Spleen (tissue), 11 donors: Measurements from ENCODE around the gene ANKRD11. TPM values are rescaled to one million over a fixed set of nuclear protein-coding genes. Genes with fewer than 3 reads are reported as not detected.

Experiments
- DNase-seq: peaks from one replicate; pipeline ENCODE4 v3.0.0-alpha.2; 2020
- H3K27ac ChIP-seq, 8 donors: fragments of 200-600 bp; sonication (generic) in 7 of 8; 1 replicate in 4 of 8; 2 replicates in 4 of 8; pipeline versions ENCODE4 v1.5.0 to v1.8.0; 2016 to 2021; ENCODE audit warnings: inconsistent platforms in 4 of 8, mild to moderate bottlenecking in 4 of 8, moderate library complexity in 1 of 8
- H3K27me3 ChIP-seq, 7 donors: fragments of 200-600 bp; sonication (generic) in 6 of 7; replicated peaks in 1 of 7; 1 replicate in 4 of 7; 2 replicates in 3 of 7; pipeline versions ENCODE4 v1.5.0 to v1.8.0; 2016 to 2021; ENCODE audit warnings: inconsistent platforms in 3 of 7, mild to moderate bottlenecking in 1 of 7
- H3K36me3 ChIP-seq, 6 donors: fragments of 200-600 bp; sonication (generic) in 5 of 6; 1 replicate in 4 of 6; 2 replicates in 2 of 6; pipeline versions ENCODE4 v1.5.0 to v1.8.0; 2016 to 2021; ENCODE audit warnings: inconsistent platforms in 2 of 6
- H3K4me1 ChIP-seq, 6 donors: fragments of 200-600 bp; sonication (generic) in 5 of 6; 1 replicate in 3 of 6; 2 replicates in 3 of 6; pipeline versions ENCODE4 v1.5.0 to v1.8.0; 2016 to 2021; ENCODE audit warnings: inconsistent platforms in 3 of 6
- H3K4me3 ChIP-seq, 8 donors: fragments of 200-600 bp; sonication (generic) in 7 of 8; 1 replicate in 4 of 8; 2 replicates in 4 of 8; pipeline versions ENCODE4 v1.5.0 to v1.8.0; 2016 to 2021; ENCODE audit warnings: inconsistent platforms in 4 of 8, mild to moderate bottlenecking in 4 of 8, moderate library complexity in 2 of 8
- H3K9me3 ChIP-seq, 8 donors: fragments of 200-600 bp; sonication (generic) in 7 of 8; 1 replicate in 4 of 8; 2 replicates in 4 of 8; pipeline versions ENCODE4 v1.5.0 to v1.8.0; 2016 to 2021; ENCODE audit warnings: inconsistent platforms in 4 of 8
- POLR2A ChIP-seq, 3 donors: fragments of 450-650 bp; IDR thresholded peaks; one replicate each; pipeline ENCODE4 v1.5.1; 2017; ENCODE audit warnings: antibody characterized with exemption in 3 of 3, mild to moderate bottlenecking in 1 of 3
- POLR2AphosphoS5 ChIP-seq, 3 donors: sonication (generic); formaldehyde crosslinking; IDR thresholded peaks; one replicate each; pipeline ENCODE4 v1.5.1; 2017; ENCODE audit warnings: antibody characterized with exemption in 3 of 3
- WGBS, 5 donors: extraction: QIAGEN DNeasy Blood & Tissue Kit in 3 of 5; methylation state at CpG; one replicate each; pipeline versions ENCODE4 v1.1.5 to v1.1.7; 2013 to 2018; 5-methylcytosine and 5-hydroxymethylcytosine counted together
- intact Hi-C: fragments of 100-400 bp; cut with DNase I; formaldehyde crosslinking; loops from one replicate; pipeline ENCODE4 v1.15.0; 2023; ENCODE audit warnings: low total_unique reads
- polyA plus RNA-seq, 3 donors: library from polyadenylated mRNA; stranded (reverse); fragments of 200-250 nt; gene quantifications; one replicate each; pipeline ENCODE4 v1.2.1, GENCODE V29; 2013
- total RNA-seq, 7 donors: library from RNA; depleted of rRNA in 3 of 7; stranded (reverse); fragments of >200 nt in 3 of 7; fragmentation: NEBNext Ultra II Directional in 4 of 7; extraction: Animal tissue kit (Norgen Biotek cat#: 25700) in 4 of 7; gene quantifications; one replicate each; pipeline versions ENCODE4 v1.1.0 to v1.2.1, GENCODE V29; 2016 to 2021
- TF ChIP-seq, protein P1 (sequence below), 11 experiments: fragments of 200-600 bp in 7 of 11; fragments of 450-650 bp in 4 of 11; sonication (generic) in 4 of 11; IDR thresholded peaks in 8 of 11; conservative IDR thresholded peaks in 3 of 11; 1 replicate in 7 of 11; 2 replicates in 4 of 11; pipeline versions ENCODE4 v1.4.0 to v1.8.0; 2016 to 2021; ENCODE audit warnings: antibody characterized with exemption in 11 of 11, inconsistent platforms in 4 of 11, mild to moderate bottlenecking in 1 of 11
- donor health status: healthy with polysubstance abuse.
- donor health status: DM: no; HTN: no; CAD: no; lungs with moderate emphysema.
- donor health status: DM: no; HTN: no; CAD: no.
- donor health status: Bipolar disorder and iron deficiency.
- donor health status: healthy.
- donor health status: DM: no; HTN: no; CAD: no.
- donor health status: DM: yes; HTN: yes; CAD: no.

ANKRD11 gene
- total and polyA plus RNA-seq, 10 donors: 29.0 to 203 (median 128) TPM

DNA sequence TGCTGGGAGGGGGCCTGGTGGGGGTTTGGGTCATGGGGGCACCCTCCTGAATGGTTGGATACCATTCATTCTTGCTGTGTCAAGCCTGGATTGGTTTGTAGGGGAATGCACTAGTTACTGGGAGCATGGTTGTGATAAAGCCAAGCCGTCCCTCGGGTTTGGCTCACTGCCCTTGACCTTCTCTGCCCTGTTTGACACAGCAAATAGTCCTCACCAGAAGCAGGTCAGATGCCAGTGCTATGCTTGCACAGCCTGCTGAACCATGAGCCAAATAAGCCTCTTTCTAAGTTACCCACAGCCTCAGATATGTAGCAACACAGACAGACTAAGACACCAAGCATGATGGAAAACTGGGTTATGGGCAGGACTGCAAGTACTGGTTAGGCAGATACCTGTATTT is 258.3 kb downstream of the ANKRD11 start:
- no peak for DNase-seq
- WGBS, 5 donors: 67 to 82% (median 74%) methylated on average over 2 of the region's 2 CpGs

DNA sequence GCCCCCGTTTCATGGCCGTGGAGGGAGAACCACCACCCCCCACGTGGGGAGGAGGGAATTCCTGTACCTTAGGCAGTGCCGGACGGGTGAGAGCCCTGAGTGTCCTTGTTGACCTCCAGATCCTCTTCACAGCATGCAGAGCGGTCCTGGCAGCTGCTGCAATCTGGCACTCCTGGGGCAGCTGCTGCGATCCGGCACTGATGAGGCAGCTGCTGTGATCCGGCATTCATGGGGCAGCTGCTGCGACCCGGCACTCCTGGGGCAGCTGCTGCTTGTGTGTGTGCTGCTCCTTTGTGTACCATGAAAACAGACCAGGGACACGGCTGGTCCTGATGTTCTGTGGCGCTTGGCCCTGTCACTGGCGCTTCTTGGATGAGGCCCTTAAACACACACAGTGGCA is 260.1 kb downstream of the ANKRD11 start:
- WGBS, 5 donors: 94 to 98% (median 96%) methylated on average over 3 to 14 of the region's 14 CpGs
- Histone ChIP-seq H3K9me3 (peaks cover 3 to 43% (median 27%) of the 10 kb centered on the region in 8 donors), H3K4me3 (no peak overlapping the region), H3K27me3 (no peaks in the 10 kb centered on the region), H3K27ac (no peak overlapping the region), H3K36me3 (peaks cover 0 to 95% (median 65%) of the 10 kb centered on the region in 6 donors), H3K4me1 (peaks cover 0 to 6% (median 0%) of the 10 kb centered on the region in 6 donors)
- intact Hi-C loops: no loop called here
- TF ChIP-seq POLR2AphosphoS5 (IDR thresholded peaks at IDR 0.05) (no peak), POLR2A (IDR thresholded peaks at IDR 0.05) (no peak)
- no peak for DNase-seq

More for the DNA sequence above, 258.3 kb downstream of the ANKRD11 start:
- TF ChIP-seq POLR2AphosphoS5 (IDR thresholded peaks at IDR 0.05) (no peak), POLR2A (IDR thresholded peaks at IDR 0.05) (no peak)
- TF ChIP-seq, protein P1, sequence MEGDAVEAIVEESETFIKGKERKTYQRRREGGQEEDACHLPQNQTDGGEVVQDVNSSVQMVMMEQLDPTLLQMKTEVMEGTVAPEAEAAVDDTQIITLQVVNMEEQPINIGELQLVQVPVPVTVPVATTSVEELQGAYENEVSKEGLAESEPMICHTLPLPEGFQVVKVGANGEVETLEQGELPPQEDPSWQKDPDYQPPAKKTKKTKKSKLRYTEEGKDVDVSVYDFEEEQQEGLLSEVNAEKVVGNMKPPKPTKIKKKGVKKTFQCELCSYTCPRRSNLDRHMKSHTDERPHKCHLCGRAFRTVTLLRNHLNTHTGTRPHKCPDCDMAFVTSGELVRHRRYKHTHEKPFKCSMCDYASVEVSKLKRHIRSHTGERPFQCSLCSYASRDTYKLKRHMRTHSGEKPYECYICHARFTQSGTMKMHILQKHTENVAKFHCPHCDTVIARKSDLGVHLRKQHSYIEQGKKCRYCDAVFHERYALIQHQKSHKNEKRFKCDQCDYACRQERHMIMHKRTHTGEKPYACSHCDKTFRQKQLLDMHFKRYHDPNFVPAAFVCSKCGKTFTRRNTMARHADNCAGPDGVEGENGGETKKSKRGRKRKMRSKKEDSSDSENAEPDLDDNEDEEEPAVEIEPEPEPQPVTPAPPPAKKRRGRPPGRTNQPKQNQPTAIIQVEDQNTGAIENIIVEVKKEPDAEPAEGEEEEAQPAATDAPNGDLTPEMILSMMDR (IDR thresholded peaks at IDR 0.05 in 8 of 11, conservative IDR thresholded peaks at IDR 0.05 in 3 of 11): no peak
- Histone ChIP-seq H3K27ac (no peak overlapping the region), H3K4me1 (peaks cover 0 to 6% (median 0%) of the 10 kb centered on the region in 6 donors), H3K9me3 (peaks cover 0 to 32% (median 20%) of the 10 kb centered on the region in 8 donors), H3K4me3 (no peak overlapping the region), H3K27me3 (no peaks in the 10 kb centered on the region), H3K36me3 (peaks cover 0 to 78% (median 46%) of the 10 kb centered on the region in 6 donors)
- intact Hi-C loops: no loop called here

DNA sequence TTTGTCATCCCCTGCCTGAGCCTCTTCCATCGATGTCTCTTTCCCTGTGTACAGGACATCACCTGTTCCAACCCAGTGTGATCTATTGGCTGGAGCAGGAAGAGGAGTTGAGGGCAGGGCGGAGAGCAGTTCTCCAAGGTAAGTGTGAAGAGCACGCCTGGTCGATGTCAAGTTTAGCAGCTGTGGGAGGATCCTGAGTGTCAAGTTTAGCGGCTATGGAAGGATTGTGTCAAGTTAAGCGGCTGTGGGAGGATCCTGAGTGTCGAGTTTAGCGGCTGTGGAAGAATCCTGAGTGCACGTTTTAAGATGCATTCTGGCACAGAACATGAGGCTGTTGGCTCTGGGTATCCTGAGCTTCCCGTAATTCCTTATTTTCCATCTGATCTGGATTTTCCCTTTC is 265.7 kb downstream of the ANKRD11 start:
- H3K4me1 ChIP-seq: peaks cover 0 to 15% (median 3%) of the 10 kb centered on the region in 6 donors
- DNase-seq: no peak
- no peaks in the 10 kb centered on the region for H3K27me3 ChIP-seq
- peaks cover 4 to 96% (median 69%) of the 10 kb centered on the region in 6 donors for H3K36me3 ChIP-seq
- H3K9me3 ChIP-seq: peaks cover 3 to 35% (median 27%) of the 10 kb centered on the region in 8 donors
- TF ChIP-seq POLR2AphosphoS5 (IDR thresholded peaks at IDR 0.05) (no peak), POLR2A (IDR thresholded peaks at IDR 0.05) (no peak)
- TF ChIP-seq, protein P1 (IDR thresholded peaks at IDR 0.05 in 8 of 11, conservative IDR thresholded peaks at IDR 0.05 in 3 of 11): no peak
- intact Hi-C loops: no loop called here
- no peak overlapping the region for H3K27ac ChIP-seq
- no peak overlapping the region for H3K4me3 ChIP-seq
- 87 to 97% (median 93%) methylated on average over 9 to 10 of the region's 10 CpGs for WGBS, 5 donors

DNA sequence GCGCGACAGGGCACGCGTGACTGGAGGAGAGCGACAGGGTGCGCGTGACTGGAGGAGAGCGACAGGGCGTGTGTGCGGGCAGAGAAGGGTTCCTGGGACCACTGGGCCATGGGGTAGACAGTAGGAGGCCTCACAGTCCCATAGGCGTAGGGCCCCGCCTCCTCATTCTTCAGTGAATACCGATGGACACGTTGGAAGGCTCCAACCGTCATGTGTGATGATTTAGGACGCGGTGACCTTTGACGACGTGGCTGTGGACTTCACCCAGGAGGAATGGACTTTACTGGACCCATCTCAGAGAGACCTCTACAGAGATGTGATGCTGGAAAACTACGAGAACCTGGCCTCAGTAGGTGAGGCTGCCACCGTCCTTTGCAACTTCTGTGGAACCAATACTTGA is 267.4 kb downstream of the ANKRD11 start:
- Histone ChIP-seq H3K36me3 (peaks cover 4 to 81% (median 61%) of the 10 kb centered on the region in 6 donors), H3K4me1 (peaks cover 7 to 33% (median 16%) of the 10 kb centered on the region in 6 donors), H3K27ac (no peak overlapping the region), H3K9me3 (peaks cover 2 to 21% (median 16%) of the 10 kb centered on the region in 8 donors), H3K4me3 (no peak overlapping the region), H3K27me3 (no peaks in the 10 kb centered on the region)
- TF ChIP-seq POLR2A (IDR thresholded peaks at IDR 0.05) (no peak), POLR2AphosphoS5 (IDR thresholded peaks at IDR 0.05) (no peak)
- TF ChIP-seq, protein P1 (IDR thresholded peaks at IDR 0.05 in 8 of 11, conservative IDR thresholded peaks at IDR 0.05 in 3 of 11): no peak
- no peak for DNase-seq
- WGBS, 5 donors: 93 to 96% (median 95%) methylated on average over 21 of the region's 21 CpGs
- intact Hi-C loops: no loop called here
